HepG2 (cell line): ENCODE results near the gene ERFL. TPM values are rescaled to one million over a fixed set of nuclear protein-coding genes. Genes with fewer than 3 reads are reported as not detected.
A peak's percentile ranks its signal among the peaks of the same experiment; 100 is the strongest.

Source experiments
- GABPB1 ChIP-seq: IDR thresholded peaks from 2 replicates; pipeline ENCODE4 v1.6.1; 2016; ENCODE audit warnings: mild to moderate bottlenecking, missing genetic modification reagents, moderate library complexity, missing compliant biosample characterization
- GATAD2A ChIP-seq: IDR thresholded peaks from 2 replicates; pipeline ENCODE4 v1.6.1; 2016
- GPN1 ChIP-seq: sonication (generic); formaldehyde crosslinking; IDR thresholded peaks from 2 replicates; pipeline ENCODE4 v1.5.1; 2020; ENCODE audit warnings: missing genetic modification reagents, borderline replicate concordance
- HES4 ChIP-seq: sonication (generic); formaldehyde crosslinking; IDR thresholded peaks from 2 replicates; pipeline ENCODE4 v1.9.0; 2021; ENCODE audit warnings: mild to moderate bottlenecking, missing genetic modification reagents, borderline replicate concordance
- ONECUT2 ChIP-seq: sonication (generic); formaldehyde crosslinking; IDR thresholded peaks from 2 replicates; pipeline ENCODE4 v1.4.0; 2020; ENCODE audit warnings: missing genetic modification reagents
- POLR2AphosphoS2 ChIP-seq: IDR thresholded peaks from 2 replicates; pipeline ENCODE4 v1.6.1; 2011; ENCODE audit warnings: low read depth, low read length, improper control_type of control experiment
- TIGD3 ChIP-seq: sonication (generic); formaldehyde crosslinking; IDR thresholded peaks from 2 replicates; pipeline ENCODE4 v1.5.1; 2020; ENCODE audit warnings: mild to moderate bottlenecking, missing genetic modification reagents, borderline replicate concordance
- ZBTB26 ChIP-seq: IDR thresholded peaks from 2 replicates; pipeline ENCODE4 v1.6.1; 2016; ENCODE audit warnings: missing compliant biosample characterization, missing genetic modification reagents, borderline replicate concordance
- ZKSCAN1 ChIP-seq: fragments of 150-350 bp; IDR thresholded peaks from 2 replicates; pipeline ENCODE4 v1.6.1; 2014; ENCODE audit warnings: low read length
- ZNF101 ChIP-seq: sonication (generic); formaldehyde crosslinking; IDR thresholded peaks from 2 replicates; pipeline ENCODE4 v1.4.0; 2020; ENCODE audit warnings: mild to moderate bottlenecking, low read depth, missing genetic modification reagents, borderline replicate concordance
- ZNF670 ChIP-seq: sonication (generic); formaldehyde crosslinking; IDR thresholded peaks from 2 replicates; pipeline ENCODE4 v1.8.0; 2022; ENCODE audit warnings: mild to moderate bottlenecking, missing genetic modification reagents, borderline replicate concordance
- ZNF687 ChIP-seq: sonication (generic); formaldehyde crosslinking; IDR thresholded peaks from 2 replicates; pipeline ENCODE4 v1.5.1; 2020; ENCODE audit warnings: mild to moderate bottlenecking, missing genetic modification reagents, moderate library complexity
- ZNF709 ChIP-seq: sonication (generic); formaldehyde crosslinking; IDR thresholded peaks from 2 replicates; pipeline ENCODE4 v1.5.0; 2020; ENCODE audit warnings: mild to moderate bottlenecking, missing genetic modification reagents
- ZNF768 ChIP-seq: sonication (generic); formaldehyde crosslinking; IDR thresholded peaks from 2 replicates; pipeline ENCODE4 v1.4.0; 2020; ENCODE audit warnings: missing genetic modification reagents
- polyA plus RNA-seq, 8 experiments: library from polyadenylated mRNA; depleted of rRNA in 3 of 8; stranded (reverse) in 7 of 8; unstranded in 1 of 8; fragments of >200 nt; fragmentation: Illumina TruSeq in 4 of 8; extraction: Trizol in 4 of 8; gene quantifications; 2 replicates each; pipeline versions ENCODE4 v1.2.1 to v1.2.3, GENCODE V29; 2011 to 2016; ENCODE audit warnings: low read depth in 4 of 8, missing spikeins in 1 of 8, mixed read lengths in 1 of 8; ENCODE audit not compliant: insufficient read depth in 1 of 8
- total RNA-seq, 5 experiments: library from RNA; depleted of rRNA; stranded (reverse); fragments of >200 nt; fragmentation: Illumina TruSeq; extraction: Trizol; gene quantifications; 2 replicates each; pipeline ENCODE4 v1.2.3, GENCODE V29; 2016; ENCODE audit warnings: low read depth in 1 of 5
- TF ChIP-seq, protein P1 (sequence below): sonication (generic); formaldehyde crosslinking; IDR thresholded peaks from 2 replicates; pipeline ENCODE4 v1.9.0; 2021; ENCODE audit warnings: missing genetic modification reagents, mild to moderate bottlenecking, borderline replicate concordance
- TF ChIP-seq, protein P2 (sequence below): sonication (generic); formaldehyde crosslinking; conservative IDR thresholded peaks from 2 replicates; pipeline ENCODE4 v1.5.0; 2020; ENCODE audit warnings: missing genetic modification reagents

Gene ERFL
- total and polyA plus RNA-seq, 2 of the 13 experiments (the other 11 are each of a cell fraction or from before 2014, with no cell fraction given), result not detected

DNA sequence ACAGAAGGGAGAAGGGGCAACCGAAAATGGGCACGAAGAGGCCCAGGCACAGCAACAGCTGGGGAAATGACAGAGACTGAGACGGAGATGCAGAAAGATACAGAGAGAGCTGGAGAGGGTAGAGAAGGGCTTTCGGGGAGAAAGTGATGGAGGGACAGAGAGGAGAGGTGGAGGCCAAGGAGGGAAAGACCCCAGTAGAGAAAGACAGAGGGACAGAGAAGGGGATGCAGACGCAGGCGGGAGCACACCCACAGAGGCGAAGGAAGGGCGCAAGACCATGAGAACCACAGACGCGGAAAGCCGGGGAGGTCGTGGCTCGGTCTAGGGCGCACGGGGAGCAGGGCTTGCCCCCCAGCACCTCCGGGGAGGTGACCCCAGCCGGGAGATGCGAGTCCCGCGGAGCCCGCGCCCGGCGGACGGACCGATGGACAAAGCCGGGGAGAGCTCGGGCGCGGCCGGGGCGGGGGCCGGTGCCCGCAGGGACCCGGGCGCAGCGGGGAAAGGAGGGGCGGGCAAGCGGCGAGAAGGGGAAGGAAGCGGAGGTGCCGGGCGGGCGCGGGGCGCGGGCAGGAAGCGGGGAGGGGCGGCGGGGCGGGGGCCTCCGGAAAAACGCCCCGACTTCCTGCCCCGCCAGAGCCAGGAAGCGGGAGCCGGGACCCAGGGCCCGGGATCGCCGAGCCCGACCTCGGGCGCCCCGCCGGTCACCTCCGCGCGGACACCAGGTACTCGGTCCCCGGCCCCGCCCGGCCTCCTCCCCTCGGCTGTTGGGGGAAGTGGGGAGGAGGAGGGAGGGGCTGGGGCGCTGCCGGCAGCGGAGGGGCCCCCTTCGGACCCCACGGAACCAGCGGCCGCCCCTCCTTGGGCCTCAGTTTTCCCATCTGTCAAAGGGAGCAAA lies 45.4 kb downstream of the ERFL start, which contains the start of gene ARHGEF1 (continued):
- peak; percentile 52 for TF ChIP-seq ZNF687 (CRISPR knock-in tag)
- TF ChIP-seq ZKSCAN1, result no peak
- TF ChIP-seq ZNF709 (CRISPR knock-in tag), result peak; percentile 36
- TF ChIP-seq ONECUT2 (CRISPR knock-in tag), result no peak
- TF ChIP-seq TIGD3 (CRISPR knock-in tag), result no peak
- no peak for TF ChIP-seq GPN1 (CRISPR knock-in tag)
- no peak for TF ChIP-seq GATAD2A (CRISPR knock-in tag)
- TF ChIP-seq, protein P1, sequence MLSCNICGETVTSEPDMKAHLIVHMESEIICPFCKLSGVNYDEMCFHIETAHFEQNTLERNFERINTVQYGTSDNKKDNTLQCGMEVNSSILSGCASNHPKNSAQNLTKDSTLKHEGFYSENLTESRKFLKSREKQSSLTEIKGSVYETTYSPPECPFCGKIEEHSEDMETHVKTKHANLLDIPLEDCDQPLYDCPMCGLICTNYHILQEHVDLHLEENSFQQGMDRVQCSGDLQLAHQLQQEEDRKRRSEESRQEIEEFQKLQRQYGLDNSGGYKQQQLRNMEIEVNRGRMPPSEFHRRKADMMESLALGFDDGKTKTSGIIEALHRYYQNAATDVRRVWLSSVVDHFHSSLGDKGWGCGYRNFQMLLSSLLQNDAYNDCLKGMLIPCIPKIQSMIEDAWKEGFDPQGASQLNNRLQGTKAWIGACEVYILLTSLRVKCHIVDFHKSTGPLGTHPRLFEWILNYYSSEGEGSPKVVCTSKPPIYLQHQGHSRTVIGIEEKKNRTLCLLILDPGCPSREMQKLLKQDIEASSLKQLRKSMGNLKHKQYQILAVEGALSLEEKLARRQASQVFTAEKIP (CRISPR knock-in tag), result no peak
- TF ChIP-seq POLR2AphosphoS2, result no peak
- 0 out of 2 replicates have a peak, but pooled peaks have one; percentile 23 for TF ChIP-seq ZNF670
- TF ChIP-seq ZNF101 (CRISPR knock-in tag), result no peak
- peak; percentile 15; the same call in 1 of the 2 replicates for TF ChIP-seq ZNF768 (CRISPR knock-in tag)
- no peak for TF ChIP-seq HES4 (CRISPR knock-in tag)
- TF ChIP-seq GABPB1 (CRISPR knock-in tag), result peak; percentile 86
- no peak for TF ChIP-seq ZBTB26
- TF ChIP-seq, protein P2, sequence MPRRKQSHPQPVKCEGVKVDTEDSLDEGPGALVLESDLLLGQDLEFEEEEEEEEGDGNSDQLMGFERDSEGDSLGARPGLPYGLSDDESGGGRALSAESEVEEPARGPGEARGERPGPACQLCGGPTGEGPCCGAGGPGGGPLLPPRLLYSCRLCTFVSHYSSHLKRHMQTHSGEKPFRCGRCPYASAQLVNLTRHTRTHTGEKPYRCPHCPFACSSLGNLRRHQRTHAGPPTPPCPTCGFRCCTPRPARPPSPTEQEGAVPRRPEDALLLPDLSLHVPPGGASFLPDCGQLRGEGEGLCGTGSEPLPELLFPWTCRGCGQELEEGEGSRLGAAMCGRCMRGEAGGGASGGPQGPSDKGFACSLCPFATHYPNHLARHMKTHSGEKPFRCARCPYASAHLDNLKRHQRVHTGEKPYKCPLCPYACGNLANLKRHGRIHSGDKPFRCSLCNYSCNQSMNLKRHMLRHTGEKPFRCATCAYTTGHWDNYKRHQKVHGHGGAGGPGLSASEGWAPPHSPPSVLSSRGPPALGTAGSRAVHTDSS (CRISPR knock-in tag), result no peak
